Activated naive CD8-positive, alpha-beta T cell treated with anti-CD3 and anti-CD28 coated beads, Interleukin-2, amount 50 U/mL, for 16 hours (primary cell): ENCODE data around the gene UBE2I.
"Not testable (repeated sequence)": the region's sequence is repeated elsewhere in the genome, so short reads cannot be mapped to it uniquely, and the experiment has no call there.

Source experiments
- DNase-seq: peaks from one replicate; pipeline ENCODE4 v3.0.0-alpha.2; 2020; ENCODE audit warnings: low read depth, low spot score

UBE2I gene

GRCh38 chr16:1277617-1278282, 31.7 kb upstream of the UBE2I start:
- DNase-seq, result no peak

- DNase-seq, result no peak
Measured at GRCh38 chr16:1278477-1278876, 31.0 kb upstream of the UBE2I start.

GRCh38 chr16:1279081-1279944, 30.1 kb upstream of the UBE2I start:
- no peak for DNase-seq

- no peak for DNase-seq
Measured at GRCh38 chr16:1279945-1280589, 29.4 kb upstream of the UBE2I start.

DNA sequence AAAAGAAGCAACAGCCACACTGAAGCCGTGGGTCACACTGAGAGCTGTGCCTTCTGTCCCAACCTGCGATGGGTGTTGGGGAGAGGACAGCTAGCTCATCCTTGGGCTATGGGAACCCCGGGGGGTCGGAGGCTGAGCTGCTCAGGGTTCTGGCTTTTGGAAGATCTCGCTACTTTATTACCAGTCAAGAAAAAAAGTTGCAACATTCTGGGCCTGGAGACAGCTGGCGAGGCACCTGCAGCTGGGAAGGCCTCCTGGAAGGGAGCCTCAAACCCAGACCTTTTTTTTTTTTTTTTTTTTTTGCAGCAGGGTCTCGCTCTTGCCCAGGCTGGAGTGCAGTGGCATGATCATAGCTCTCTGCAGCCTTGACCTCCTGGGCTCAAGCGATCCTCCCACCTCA, 28.7 kb upstream of the UBE2I start:
- DNase-seq, result no peak

DNA sequence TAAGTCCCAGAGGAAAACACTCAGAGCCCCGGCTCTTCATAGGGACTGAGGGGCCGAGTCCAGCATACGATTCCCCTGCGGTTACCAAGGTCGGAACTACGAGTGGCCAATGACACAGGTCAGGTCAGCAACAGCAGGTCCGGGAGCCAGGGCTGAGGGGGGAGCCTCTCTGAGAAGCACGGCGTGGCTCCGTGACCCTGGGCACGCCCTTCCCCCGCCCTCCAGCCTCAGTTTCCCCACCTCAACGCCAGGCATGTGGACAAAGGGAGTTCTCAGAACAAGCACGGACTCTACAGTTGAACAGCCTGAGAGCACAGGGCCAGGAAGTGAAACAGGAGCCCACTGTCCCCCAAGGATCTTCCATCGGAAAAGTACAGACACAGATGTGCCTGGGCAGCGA, 27.9 kb upstream of the UBE2I start:
- DNase-seq, result no peak

DNA sequence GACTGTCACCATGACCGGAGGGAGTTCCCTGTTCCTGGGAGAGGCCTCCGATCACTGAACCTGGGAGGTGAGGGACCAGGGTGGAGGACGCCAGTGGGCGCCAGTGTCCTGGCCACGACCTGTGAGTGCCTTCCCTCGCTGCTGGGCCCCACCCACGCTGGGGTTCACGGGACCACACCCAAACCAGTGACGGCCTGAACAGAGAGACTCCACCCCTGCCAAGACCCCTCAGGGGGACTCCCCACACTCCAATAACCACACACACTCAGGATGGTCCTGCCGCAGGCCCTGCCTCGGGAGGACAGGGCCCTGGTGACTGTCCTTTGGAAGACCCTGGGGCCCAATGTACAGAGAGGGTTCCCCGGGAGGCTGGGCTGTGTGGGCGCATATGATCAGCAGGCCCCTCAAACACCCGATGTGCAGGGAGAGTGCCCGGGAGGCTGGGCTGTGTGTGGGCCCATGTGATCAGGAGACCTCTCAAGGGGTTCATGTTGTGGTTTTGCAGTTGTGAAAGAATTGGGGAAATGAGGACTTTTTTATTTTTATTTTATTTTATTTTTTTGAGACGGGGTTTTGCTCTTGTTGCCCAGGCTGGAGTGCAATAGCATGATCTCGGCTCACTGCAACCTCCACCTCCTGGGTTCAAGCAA, 27.0 kb upstream of the UBE2I start:
- no peak for DNase-seq

DNA sequence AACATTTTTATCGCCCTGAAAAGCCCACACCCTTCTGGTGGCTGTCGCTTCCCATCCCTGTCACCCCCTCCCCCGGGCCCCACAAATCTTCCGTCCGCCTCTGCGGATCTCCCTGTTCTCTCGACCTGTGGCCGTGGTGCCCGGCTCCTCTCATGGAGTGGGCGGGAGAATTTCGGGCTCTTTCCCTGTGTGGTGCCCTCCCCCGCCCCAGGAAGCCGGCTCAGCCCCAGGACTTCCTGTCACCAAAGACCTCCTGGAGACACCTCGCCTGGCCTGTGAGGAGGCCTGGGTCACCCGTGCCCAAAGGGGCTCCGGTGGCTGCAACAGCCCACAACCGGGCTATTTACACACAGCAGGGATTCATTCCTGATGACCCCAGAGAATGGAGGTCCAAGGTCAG, 26.1 kb upstream of the UBE2I start:
- DNase-seq, result no peak

GRCh38 chr16:1283996-1284616, 25.3 kb upstream of the UBE2I start:
- no peak for DNase-seq

DNA sequence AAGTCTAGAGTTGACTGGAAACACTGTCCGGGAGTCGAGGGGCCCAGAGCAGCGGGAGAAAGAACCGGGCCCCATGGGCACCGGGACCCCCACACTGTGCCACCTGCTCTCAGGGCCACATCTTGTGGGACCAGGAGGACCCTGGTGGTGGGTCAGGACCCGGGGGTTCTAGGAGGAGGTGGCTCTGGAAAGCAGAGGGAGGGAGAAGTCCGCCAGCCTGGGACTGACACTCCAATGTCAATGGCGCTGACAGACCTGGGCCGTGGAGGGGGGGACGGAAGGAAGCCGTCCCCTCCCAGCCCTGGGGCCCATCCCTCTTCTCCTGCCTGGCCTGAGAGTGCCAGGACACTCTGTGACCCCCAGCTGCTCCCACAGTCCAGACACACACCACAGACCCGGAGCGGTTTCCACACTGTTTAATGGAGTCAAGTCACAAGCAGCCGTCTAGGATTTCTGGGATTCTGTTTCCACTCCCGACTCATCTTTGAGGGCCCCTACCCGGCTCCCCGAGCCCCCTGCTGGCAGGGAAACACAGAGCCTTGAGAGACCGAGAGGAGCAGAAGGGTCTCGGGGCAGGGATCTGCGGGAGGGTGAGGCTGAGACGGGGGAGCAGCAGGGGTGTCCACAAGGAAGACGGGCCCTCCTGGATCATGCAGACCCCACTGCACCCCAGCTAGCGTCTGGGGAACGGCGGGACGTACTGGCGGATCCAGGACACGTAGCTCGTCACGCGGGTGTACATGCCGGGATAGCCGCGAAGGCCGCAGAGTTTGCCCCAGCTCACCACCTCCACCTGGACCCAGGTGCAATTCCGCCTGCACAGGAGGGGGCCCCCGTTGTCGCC, 23.5 kb upstream of the UBE2I start:
- no peak for DNase-seq

GRCh38 chr16:1286513-1287094, 22.8 kb upstream of the UBE2I start:
- no peak for DNase-seq

- DNase-seq, result no peak
Measured at GRCh38 chr16:1287982-1288670, 21.3 kb upstream of the UBE2I start.

- DNase-seq, result no peak
Measured at GRCh38 chr16:1288813-1289476, 20.5 kb upstream of the UBE2I start.

- DNase-seq, result no peak
Measured at GRCh38 chr16:1289477-1289866, 20.0 kb upstream of the UBE2I start.

GRCh38 chr16:1290063-1290501, 19.4 kb upstream of the UBE2I start:
- no peak for DNase-seq

- DNase-seq, result no peak
Measured at GRCh38 chr16:1290860-1291575, 18.4 kb upstream of the UBE2I start.

GRCh38 chr16:1291576-1291974, 17.9 kb upstream of the UBE2I start:
- no peak for DNase-seq

DNA sequence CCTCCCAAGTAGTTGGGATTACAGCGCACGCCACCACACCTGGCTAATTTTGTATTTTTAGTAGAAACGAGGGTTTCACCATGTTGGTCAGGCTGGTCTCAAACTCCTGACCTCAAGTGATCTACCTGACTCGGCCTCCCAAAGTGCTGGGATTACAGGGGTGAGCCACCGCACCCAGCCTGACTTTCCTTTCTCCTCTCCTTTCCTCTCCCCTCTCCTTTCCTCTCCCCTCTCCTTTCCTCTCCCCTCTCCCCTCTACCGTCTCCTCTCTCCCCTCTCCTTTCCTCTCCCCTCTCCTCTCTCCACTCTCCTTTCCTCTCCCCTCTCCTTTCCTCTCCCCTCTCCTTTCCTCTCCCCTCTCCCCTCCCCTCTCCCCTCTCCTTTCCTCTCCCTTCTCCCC, 17.2 kb upstream of the UBE2I start:
- not testable (repeated sequence) for DNase-seq

- DNase-seq, result not testable (repeated sequence)
Measured at GRCh38 chr16:1292808-1293207, 16.6 kb upstream of the UBE2I start.
